ENCODE data around the gene ACSF3. TPM values are rescaled to one million over a fixed set of nuclear protein-coding genes. Genes with fewer than 3 reads are reported as not detected.

Gene ACSF3
- total RNA-seq, 1 experiment from 2014 or later: 33.5 TPM

GRCh38 chr16:89157778-89158177 is 64.1 kb downstream of the ACSF3 start:
- no peak for ATAC-seq
- no peak for TF ChIP-seq EZH2phosphoT487 (IDR thresholded peaks at IDR 0.05; ENCODE audit: borderline replicate concordance, low read length)
- TF ChIP-seq CTCF (conservative IDR thresholded peaks at IDR 0.05; ENCODE audit: low read depth, low read length): no peak
- no peak for TF ChIP-seq EZH2 (IDR thresholded peaks at IDR 0.05; ENCODE audit: low read length, unreplicated experiment)
- ChIA-PET CTCF (no interaction called here), POLR2A (ENCODE audit: unreplicated experiment) (no interaction called here)
- Histone ChIP-seq H3K27ac (ENCODE audit: low read length) (no peak overlapping the region), H3K27me3 (ENCODE audit: low read length) (no peaks in the 10 kb centered on the region), H3K9ac (ENCODE audit: low read length) (no peak overlapping the region), H3F3A (ENCODE audit: low read length, unreplicated experiment) (peaks cover 7% of the 10 kb centered on the region), H4K20me1 (ENCODE audit: low read length) (no peaks in the 10 kb centered on the region), H3K79me2 (ENCODE audit: low read length) (no peaks in the 10 kb centered on the region), H3K4me2 (ENCODE audit: low read length) (no peak overlapping the region), H3K9me2 (replicated peaks; ENCODE audit: low read length) (no peaks in the 10 kb centered on the region), H3K4me1 (ENCODE audit: insufficient read depth, low read length) (peaks cover 10% of the 10 kb centered on the region; the same call in 1 of the 2 replicates), H2AFZ (ENCODE audit: low read length) (no peak overlapping the region), H3K4me3 (ENCODE audit: low read length) (no peak overlapping the region), H3K36me3 (ENCODE audit: low read depth, low read length) (no peaks in the 10 kb centered on the region), H3K9me3 (ENCODE audit: low read length) (no peaks in the 10 kb centered on the region)
- BruUV-seq (replicated peaks): no TSS peak
- no peak for DNase-seq
- intact Hi-C loops (cut with micrococcal nuclease): no loop called here

GRCh38 chr16:89159066-89159849 is 65.6 kb downstream of the ACSF3 start:
- Histone ChIP-seq H3K4me2 (ENCODE audit: low read length) (no peak overlapping the region), H3K27ac (ENCODE audit: low read length) (no peak overlapping the region), H3K4me1 (ENCODE audit: insufficient read depth, low read length) (peaks cover under 1% of the 10 kb centered on the region; the same call in 1 of the 2 replicates), H3K9me3 (ENCODE audit: low read length) (no peaks in the 10 kb centered on the region), H4K20me1 (ENCODE audit: low read length) (no peaks in the 10 kb centered on the region), H2AFZ (ENCODE audit: low read length) (no peak overlapping the region), H3K27me3 (ENCODE audit: low read length) (no peaks in the 10 kb centered on the region), H3K9me2 (replicated peaks; ENCODE audit: low read length) (no peaks in the 10 kb centered on the region), H3K4me3 (ENCODE audit: low read length) (no peak overlapping the region), H3K9ac (ENCODE audit: low read length) (no peak overlapping the region), H3K79me2 (ENCODE audit: low read length) (no peaks in the 10 kb centered on the region), H3K36me3 (ENCODE audit: low read depth, low read length) (no peaks in the 10 kb centered on the region), H3F3A (ENCODE audit: low read length, unreplicated experiment) (peaks cover 7% of the 10 kb centered on the region)
- DNase-seq (no peak), ATAC-seq (no peak)
- no TSS peak for BruUV-seq (replicated peaks)
- intact Hi-C loops (cut with micrococcal nuclease): no loop called here
- POLR2A ChIA-PET (ENCODE audit: unreplicated experiment): no interaction called here
- no peak for TF ChIP-seq EZH2 (IDR thresholded peaks at IDR 0.05; ENCODE audit: low read length, unreplicated experiment)
- no peak for TF ChIP-seq CTCF (conservative IDR thresholded peaks at IDR 0.05; ENCODE audit: low read depth, low read length)
- TF ChIP-seq EZH2phosphoT487 (IDR thresholded peaks at IDR 0.05; ENCODE audit: borderline replicate concordance, low read length): no peak
- CTCF ChIA-PET: no interaction called here

GRCh38 chr16:89159850-89160354 is 66.2 kb downstream of the ACSF3 start:
- H3K9ac ChIP-seq (ENCODE audit: low read length): no peak overlapping the region
- H3K79me2 ChIP-seq (ENCODE audit: low read length): no peaks in the 10 kb centered on the region
- intact Hi-C loops (cut with micrococcal nuclease): loop anchor here (10.0 kb wide), 2 partner anchors 105 to 345 kb away; partner anchors contain the start of gene APRT
- ChIA-PET CTCF (no interaction called here), POLR2A (ENCODE audit: unreplicated experiment) (no interaction called here)
- H3K4me1 ChIP-seq (ENCODE audit: insufficient read depth, low read length): no peaks in the 10 kb centered on the region
- H3K4me3 ChIP-seq (ENCODE audit: low read length): no peak overlapping the region
- no peak for TF ChIP-seq CTCF (conservative IDR thresholded peaks at IDR 0.05; ENCODE audit: low read depth, low read length)
- TF ChIP-seq EZH2phosphoT487 (IDR thresholded peaks at IDR 0.05; ENCODE audit: borderline replicate concordance, low read length): no peak
- TF ChIP-seq EZH2 (IDR thresholded peaks at IDR 0.05; ENCODE audit: low read length, unreplicated experiment): no peak
- no peak overlapping the region for H3K27ac ChIP-seq (ENCODE audit: low read length)
- no peak overlapping the region for H2AFZ ChIP-seq (ENCODE audit: low read length)
- H3K27me3 ChIP-seq (ENCODE audit: low read length): no peaks in the 10 kb centered on the region
- no peaks in the 10 kb centered on the region for H3K9me2 ChIP-seq (replicated peaks; ENCODE audit: low read length)
- no peaks in the 10 kb centered on the region for H4K20me1 ChIP-seq (ENCODE audit: low read length)
- no peaks in the 10 kb centered on the region for H3K36me3 ChIP-seq (ENCODE audit: low read depth, low read length)
- H3F3A ChIP-seq (ENCODE audit: low read length, unreplicated experiment): peaks cover 7% of the 10 kb centered on the region
- ATAC-seq: no peak
- no TSS peak for BruUV-seq (replicated peaks)
- no peak for DNase-seq
- no peaks in the 10 kb centered on the region for H3K9me3 ChIP-seq (ENCODE audit: low read length)
- no peak overlapping the region for H3K4me2 ChIP-seq (ENCODE audit: low read length)
